Mesenchymal stem cell (in vitro differentiated cells and primary cell): ENCODE data around the gene BEST4.
"Not testable (repeated sequence)": the region's sequence is repeated elsewhere in the genome, so short reads cannot be mapped to it uniquely, and the experiment has no call there.

Experiments
- DNase-seq: peaks from one replicate; pipeline ENCODE4 v3.0.0-alpha.2; 2013
- H2AFZ ChIP-seq: one replicate; pipeline ENCODE4 v1.6.1; 2013; ENCODE audit warnings: low read depth, mild to moderate bottlenecking, control low read depth, inconsistent platforms, low read length, moderate library complexity
- H2AK5ac ChIP-seq: 2 replicates; pipeline ENCODE4 v1.6.1; 2013; ENCODE audit warnings: low read length, moderate library complexity, mild to moderate bottlenecking, inconsistent platforms; ENCODE audit not compliant: severe bottlenecking
- H2BK120ac ChIP-seq: one replicate; pipeline ENCODE4 v1.6.1; 2013; ENCODE audit warnings: low read depth, mild to moderate bottlenecking, inconsistent platforms, low read length, moderate library complexity
- H2BK12ac ChIP-seq, 2 experiments: one replicate each; pipeline ENCODE4 v1.6.1; 2013; ENCODE audit warnings: inconsistent platforms in 2 of 2, low read length in 2 of 2, mild to moderate bottlenecking in 2 of 2, moderate library complexity in 2 of 2, control low read depth in 1 of 2
- H2BK15ac ChIP-seq: one replicate; pipeline ENCODE4 v1.6.1; 2013; ENCODE audit warnings: mild to moderate bottlenecking, low read depth, inconsistent platforms; ENCODE audit not compliant: poor library complexity, severe bottlenecking
- H2BK5ac ChIP-seq: 2 replicates; pipeline ENCODE4 v1.6.1; 2013; ENCODE audit warnings: low read depth, mild to moderate bottlenecking, low read length, control low read depth, inconsistent platforms; ENCODE audit not compliant: poor library complexity, severe bottlenecking
- H3K14ac ChIP-seq, 2 experiments: one replicate each; pipeline ENCODE4 v1.6.1; 2013; ENCODE audit warnings: inconsistent platforms in 2 of 2, low read length in 2 of 2, control low read depth in 1 of 2, mild to moderate bottlenecking in 1 of 2, moderate library complexity in 1 of 2
- H3K18ac ChIP-seq, 2 experiments: one replicate each; pipeline ENCODE4 v1.6.1; 2013; ENCODE audit warnings: inconsistent platforms in 2 of 2, low read length in 2 of 2, control low read depth in 1 of 2, low read depth in 1 of 2, mild to moderate bottlenecking in 1 of 2
- H3K23ac ChIP-seq, 2 experiments: one replicate each; pipeline ENCODE4 v1.6.1; 2013; ENCODE audit warnings: inconsistent platforms in 2 of 2, low read length in 2 of 2, mild to moderate bottlenecking in 2 of 2, moderate library complexity in 2 of 2, control low read depth in 1 of 2
- H3K27ac ChIP-seq: 2 replicates; pipeline ENCODE4 v1.5.1; 2013; ENCODE audit warnings: mild to moderate bottlenecking, moderate library complexity, low read length, control low read depth, inconsistent platforms; ENCODE audit not compliant: poor library complexity, severe bottlenecking
- H3K27me3 ChIP-seq, 2 experiments: 2 replicates each; pipeline versions ENCODE4 v1.6.1 to v1.7.0; 2013; ENCODE audit warnings: low read length in 2 of 2, mild to moderate bottlenecking in 2 of 2, moderate library complexity in 2 of 2, control low read depth in 1 of 2, inconsistent platforms in 1 of 2; ENCODE audit not compliant: control insufficient read depth in 1 of 2, insufficient read depth in 1 of 2
- H3K36me3 ChIP-seq, 2 experiments: 2 replicates each; pipeline versions ENCODE4 v1.6.1 to v1.7.0; 2013; ENCODE audit warnings: low read length in 2 of 2, control low read depth in 1 of 2, inconsistent platforms in 1 of 2, low read depth in 1 of 2, mild to moderate bottlenecking in 1 of 2; ENCODE audit not compliant: insufficient read depth in 2 of 2, control insufficient read depth in 1 of 2
- H3K4ac ChIP-seq, 2 experiments: one replicate each; pipeline ENCODE4 v1.6.1; 2013; ENCODE audit warnings: inconsistent platforms in 2 of 2, low read length in 2 of 2, mild to moderate bottlenecking in 2 of 2, moderate library complexity in 2 of 2, control low read depth in 1 of 2, low read depth in 1 of 2
- H3K4me1 ChIP-seq: 2 replicates; pipeline ENCODE4 v1.6.1; 2013; ENCODE audit warnings: low read depth, low read length, control low read depth; ENCODE audit not compliant: control insufficient read depth, insufficient read depth
- H3K4me2 ChIP-seq: 2 replicates; pipeline ENCODE4 v1.6.1; 2013; ENCODE audit warnings: low read length, mild to moderate bottlenecking, inconsistent platforms; ENCODE audit not compliant: poor library complexity, severe bottlenecking
- H3K4me3 ChIP-seq, 2 experiments: 2 replicates each; pipeline versions ENCODE4 v1.5.1 to v1.7.0; 2013; ENCODE audit warnings: low read length in 2 of 2, mild to moderate bottlenecking in 2 of 2, control low read depth in 1 of 2, low read depth in 1 of 2; ENCODE audit not compliant: insufficient read depth in 1 of 2
- H3K79me1 ChIP-seq: replicated peaks from 2 replicates; pipeline ENCODE4 v1.6.1; 2013; ENCODE audit warnings: mild to moderate bottlenecking, control low read depth, low read length, inconsistent platforms; ENCODE audit not compliant: poor library complexity, severe bottlenecking
- H3K9ac ChIP-seq: 2 replicates; pipeline ENCODE4 v1.7.0; 2013; ENCODE audit warnings: mild to moderate bottlenecking, low read length, moderate library complexity
- H3K9me3 ChIP-seq: 2 replicates; pipeline ENCODE4 v1.7.0; 2013; ENCODE audit warnings: mild to moderate bottlenecking, low read length; ENCODE audit not compliant: control insufficient read depth
- H4K8ac ChIP-seq: one replicate; pipeline ENCODE4 v1.6.1; 2013; ENCODE audit warnings: inconsistent platforms, mild to moderate bottlenecking, low read length, moderate library complexity
- H4K91ac ChIP-seq: one replicate; pipeline ENCODE4 v1.6.1; 2013; ENCODE audit warnings: mild to moderate bottlenecking, low read length, inconsistent platforms
- WGBS: methylation state at CpG from one replicate; pipeline ENCODE4 v1.1.7; 2013; ENCODE audit warnings: mixed read lengths; 5-methylcytosine and 5-hydroxymethylcytosine counted together

The BEST4 gene

GRCh38 chr1:44826375-44827196 is 38.6 kb upstream of the BEST4 start:
- Histone ChIP-seq H4K8ac (peak overlapping the region; percentile 57), H2BK15ac (peak overlapping the region; percentile 36), H3K4me3 (peak overlapping the region in 1 of 2 experiments; percentile 48), H2BK5ac (no peak overlapping the region), H3K23ac (no peak overlapping the region), H3K14ac (peak overlapping the region in 1 of 2 experiments; percentile 4), H3K79me1 (no peaks in the 10 kb centered on the region), H2AFZ (no peak overlapping the region), H2AK5ac (no peak overlapping the region), H2BK12ac (peak overlapping the region in 1 of 2 experiments; percentile 33), H3K4me1 (peaks cover 9% of the 10 kb centered on the region), H3K27me3 (no peaks in the 10 kb centered on the region), H4K91ac (peak overlapping the region; percentile 54), H3K9ac (peak overlapping the region; percentile 74), H3K4ac (no peak overlapping the region), H3K9me3 (no peaks in the 10 kb centered on the region), H3K27ac (no peak overlapping the region), H3K36me3 (peaks cover 0 to 3% of the 10 kb centered on the region in 2 experiments), H2BK120ac (no peak overlapping the region), H3K18ac (peak overlapping the region in 1 of 2 experiments; percentile 13), H3K4me2 (no peak overlapping the region)
- no peak for DNase-seq
- 85% methylated on average over 24 of the region's 24 CpGs for WGBS

- H2AK5ac ChIP-seq, H3K79me1 ChIP-seq, H3K27ac ChIP-seq, H3K9ac ChIP-seq, H2BK15ac ChIP-seq, H2BK120ac ChIP-seq, DNase-seq, H3K23ac ChIP-seq, H3K36me3 ChIP-seq, H2BK5ac ChIP-seq, H3K27me3 ChIP-seq, H3K4me2 ChIP-seq, H3K14ac ChIP-seq, H3K4me3 ChIP-seq, H2BK12ac ChIP-seq, H3K9me3 ChIP-seq, H3K4ac ChIP-seq, H4K91ac ChIP-seq, H2AFZ ChIP-seq, H3K18ac ChIP-seq, H4K8ac ChIP-seq: not testable (repeated sequence)
- 98% methylated on average over 6 of the region's 6 CpGs for WGBS
- peaks cover 13% of the 10 kb centered on the region for H3K4me1 ChIP-seq
Observed at GRCh38 chr1:44824392-44824791, 36.4 kb upstream of the BEST4 start.

- Histone ChIP-seq H2BK5ac (no peak overlapping the region), H3K4me3 (no peak overlapping the region), H2AFZ (no peak overlapping the region), H2BK15ac (no peak overlapping the region), H3K4ac (no peak overlapping the region), H3K4me2 (no peak overlapping the region), H3K27ac (no peak overlapping the region), H2BK12ac (peak overlapping the region in 1 of 2 experiments; percentile 61), H3K18ac (peak overlapping the region in 1 of 2 experiments; percentile 28), H2BK120ac (no peak overlapping the region), H4K91ac (peak overlapping the region; percentile 9), H3K4me1 (peaks cover 15% of the 10 kb centered on the region), H3K9me3 (no peaks in the 10 kb centered on the region), H3K36me3 (peaks cover 0 to 3% of the 10 kb centered on the region in 2 experiments), H3K79me1 (no peaks in the 10 kb centered on the region), H3K14ac (peak overlapping the region in 1 of 2 experiments; percentile 55), H3K9ac (no peak overlapping the region), H4K8ac (peak overlapping the region; percentile 42), H3K27me3 (no peaks in the 10 kb centered on the region), H3K23ac (peak overlapping the region in 1 of 2 experiments; percentile 18), H2AK5ac (no peak overlapping the region)
- no peak for DNase-seq
- WGBS: 98% methylated on average over 15 of the region's 15 CpGs
Observed at GRCh38 chr1:44822981-44823451, 35.0 kb upstream of the BEST4 start.

- Histone ChIP-seq H3K4me2 (no peak overlapping the region), H3K14ac (no peak overlapping the region), H2AFZ (no peak overlapping the region), H2BK5ac (no peak overlapping the region), H3K4me1 (peaks cover 15% of the 10 kb centered on the region), H3K23ac (no peak overlapping the region), H3K18ac (peak overlapping the region in 1 of 2 experiments; percentile 18), H3K4ac (no peak overlapping the region), H3K4me3 (no peak overlapping the region), H3K9ac (no peak overlapping the region), H4K8ac (no peak overlapping the region), H3K9me3 (no peaks in the 10 kb centered on the region), H3K27me3 (no peaks in the 10 kb centered on the region), H3K79me1 (no peaks in the 10 kb centered on the region), H2BK12ac (peak overlapping the region; percentile 1 to 68), H2BK15ac (no peak overlapping the region), H4K91ac (no peak overlapping the region), H2BK120ac (no peak overlapping the region), H3K36me3 (peaks cover 3% of the 10 kb centered on the region in 2 experiments), H3K27ac (no peak overlapping the region), H2AK5ac (no peak overlapping the region)
- DNase-seq: no peak
- WGBS: 83% methylated on average over 6 of the region's 6 CpGs
Observed at GRCh38 chr1:44822131-44822701, 34.2 kb upstream of the BEST4 start.
